ENCODE measurements around the gene MRPL43. TPM values are rescaled to one million over a fixed set of nuclear protein-coding genes. Genes with fewer than 3 reads are reported as not detected.
"Not testable (repeated sequence)": the region's sequence is repeated elsewhere in the genome, so short reads cannot be mapped to it uniquely, and the experiment has no call there.

Gene MRPL43
- 100 to 1,000 TPM in 1 of 4 donors, 10 to 100 TPM in 3; 71.4 to 116 (median 92.1) TPM for polyA plus RNA-seq (ENCODE audit: insufficient read length in 4 of 4)

DNA sequence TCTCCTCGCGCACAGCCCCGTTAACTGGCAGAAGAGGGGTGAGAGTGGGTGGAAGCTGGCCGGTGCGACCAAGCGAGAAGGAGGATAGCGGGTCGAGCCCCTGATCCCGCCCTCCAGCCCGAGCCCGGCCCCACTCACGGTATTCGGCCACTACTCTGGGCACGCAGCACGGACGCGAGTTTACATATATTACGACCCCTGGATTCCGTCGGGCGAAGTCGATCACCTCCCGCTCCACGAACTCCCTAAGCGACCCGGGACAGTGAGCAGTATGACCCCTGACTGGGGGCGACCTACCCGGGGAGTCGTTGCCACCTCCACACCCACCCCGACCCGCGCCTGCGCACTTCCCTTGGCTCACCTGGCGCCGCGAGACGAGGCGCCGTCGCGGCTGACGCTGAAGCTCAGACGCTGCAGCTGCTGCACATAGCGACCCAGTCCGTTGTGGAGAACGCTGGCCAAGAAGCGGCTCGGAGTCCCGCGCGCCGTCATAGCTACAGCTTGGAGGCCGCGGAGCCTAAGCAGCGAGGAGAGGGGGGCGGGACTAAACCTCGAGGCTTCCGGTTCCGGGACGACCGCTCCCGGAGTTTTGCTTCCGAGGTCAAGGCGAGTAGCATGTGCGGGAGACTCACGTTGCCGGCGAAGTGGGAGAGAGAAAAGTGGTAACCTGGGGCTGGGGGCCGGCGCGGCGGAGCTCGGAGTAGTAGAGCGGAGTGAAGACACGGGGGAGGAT is at the start of gene MRPL43, which contains the start of gene TWNK:
MRPL43 (minus strand) TSS at position 546 of the 733 bp plus-strand sequence; CDS start at position 492, 54 bp downstream.
TWNK (plus strand) TSS at position 592 of the 733 bp plus-strand sequence. CDS start 668 bp downstream, outside the sequence.
- DNase-seq (ENCODE audit: low read depth in 4 of 4, low spot score in 3 of 4) = peak in 1 of 4 donors; percentile 69

DNA sequence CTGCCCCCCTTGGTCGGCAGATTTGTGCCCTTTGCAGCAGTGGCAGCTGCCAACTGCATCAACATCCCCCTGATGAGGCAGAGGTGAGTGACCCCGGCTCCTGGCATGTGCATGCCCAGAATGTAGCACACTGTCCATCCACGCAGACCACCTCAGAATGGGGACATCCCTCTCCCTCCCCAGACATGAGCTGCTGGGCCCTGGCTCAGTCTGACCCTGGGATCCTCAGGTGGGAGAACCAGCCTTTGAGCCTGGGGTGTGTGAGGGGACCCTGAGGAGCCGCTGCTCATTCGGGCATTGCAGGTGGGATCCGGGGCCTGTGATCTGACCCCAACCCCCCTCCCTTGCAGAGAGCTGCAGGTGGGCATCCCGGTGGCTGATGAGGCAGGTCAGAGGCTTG is 49.4 kb upstream of the MRPL43 start:
- DNase-seq (ENCODE audit: low read depth in 4 of 4, low spot score in 3 of 4) = no peak

GRCh38 chr10:101035916-101036702 is 48.8 kb upstream of the MRPL43 start:
- no peak for DNase-seq (ENCODE audit: low read depth in 4 of 4, low spot score in 3 of 4)

- no peak for DNase-seq (ENCODE audit: low read depth in 4 of 4, low spot score in 3 of 4)
Measured at GRCh38 chr10:101035314-101035713, 48.0 kb upstream of the MRPL43 start.

GRCh38 chr10:101034404-101034803 is 47.1 kb upstream of the MRPL43 start:
- not testable (repeated sequence) for DNase-seq (ENCODE audit: low read depth in 4 of 4, low spot score in 3 of 4)

DNA sequence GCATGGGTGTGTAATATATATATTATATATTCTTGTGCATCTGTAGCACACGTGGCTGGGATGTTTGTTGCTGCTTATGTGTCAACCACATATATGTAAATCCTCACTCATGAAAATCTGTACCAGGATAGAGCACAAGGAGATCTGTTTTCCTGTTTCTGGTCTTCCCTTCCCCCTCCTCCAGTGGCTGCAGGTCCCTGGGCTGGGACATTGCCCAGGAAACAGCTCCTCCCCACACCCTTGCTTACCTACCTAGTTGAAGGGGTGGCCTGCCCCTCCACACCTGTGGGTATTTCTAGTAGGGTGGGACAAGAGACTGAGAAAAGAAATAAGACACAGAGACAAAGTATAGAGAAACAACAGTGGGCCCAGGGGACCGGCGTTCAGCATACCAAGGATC is 46.0 kb upstream of the MRPL43 start:
- no peak for DNase-seq (ENCODE audit: low read depth in 4 of 4, low spot score in 3 of 4)

DNA sequence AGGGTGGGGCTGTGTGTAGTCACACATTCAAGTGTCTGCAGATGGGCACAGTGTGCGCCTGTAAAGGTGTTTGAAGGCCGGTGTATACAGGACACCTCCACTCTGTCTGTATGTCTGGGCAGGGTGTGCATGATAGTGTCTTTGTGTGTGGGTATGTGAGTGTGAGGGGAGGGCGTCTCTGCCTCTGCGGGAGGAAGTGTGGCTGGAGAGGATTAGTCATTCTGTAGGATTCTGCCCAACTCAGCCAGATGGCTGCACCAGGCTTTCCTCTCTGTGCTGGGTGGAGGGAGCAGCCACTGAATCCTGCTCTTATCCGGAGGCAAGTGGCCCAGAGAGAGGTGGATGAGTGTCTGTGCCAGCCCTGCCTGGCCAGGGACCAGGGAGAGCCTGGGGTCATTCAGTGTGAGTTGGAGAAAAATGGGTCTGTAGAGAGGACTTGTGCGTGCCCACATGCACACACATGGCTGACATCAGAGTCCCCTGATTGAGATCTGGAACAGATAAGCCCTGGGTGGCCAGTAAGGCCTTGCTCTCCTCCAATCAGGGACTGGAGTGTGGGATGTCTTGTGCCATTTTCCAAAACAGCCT is 45.4 kb upstream of the MRPL43 start:
- DNase-seq (ENCODE audit: low read depth in 4 of 4, low spot score in 3 of 4) = no peak

DNA sequence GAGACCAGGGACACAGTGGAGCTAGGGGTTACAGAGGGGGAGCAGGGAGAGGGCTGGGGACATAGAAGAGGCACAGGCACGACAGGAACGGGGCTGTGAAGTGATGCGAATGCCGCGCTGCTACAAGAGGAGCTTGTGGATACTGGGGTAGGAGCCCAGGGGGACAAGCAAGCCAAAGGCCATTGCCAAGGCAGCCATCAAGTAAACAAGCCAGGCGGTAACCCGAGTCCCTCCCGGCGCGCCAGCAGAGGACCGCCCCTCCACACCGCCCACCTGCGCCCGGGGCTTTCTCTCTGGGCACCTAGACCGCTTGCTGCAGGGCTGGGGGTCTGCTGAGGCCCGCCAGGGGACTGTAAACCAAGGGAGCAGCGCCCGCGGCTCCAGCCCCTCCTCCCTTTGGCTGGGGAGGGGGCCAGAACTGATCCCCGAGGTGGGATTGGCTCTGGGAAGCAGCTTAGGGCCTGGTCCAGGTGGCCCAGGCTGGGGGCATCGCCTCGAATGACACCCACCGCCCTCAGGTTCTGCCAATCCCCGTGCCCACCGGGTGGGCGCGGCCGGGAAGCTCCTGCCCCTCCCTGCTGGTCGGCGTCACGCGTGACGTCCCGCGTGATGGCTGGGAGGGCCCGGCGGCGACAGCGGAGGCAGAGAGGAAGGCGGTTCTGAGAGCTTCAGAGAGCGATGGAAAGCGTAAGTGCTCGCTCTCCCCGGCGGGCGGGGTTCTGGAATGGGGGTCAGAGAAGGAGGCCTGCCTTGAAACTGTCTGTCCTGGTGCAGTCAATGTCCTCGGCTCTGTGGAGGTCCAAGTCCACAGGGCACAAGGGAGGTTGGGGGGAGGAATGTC is 44.7 kb upstream of the MRPL43 start:
- DNase-seq (ENCODE audit: low read depth in 4 of 4, low spot score in 3 of 4) = no peak

DNA sequence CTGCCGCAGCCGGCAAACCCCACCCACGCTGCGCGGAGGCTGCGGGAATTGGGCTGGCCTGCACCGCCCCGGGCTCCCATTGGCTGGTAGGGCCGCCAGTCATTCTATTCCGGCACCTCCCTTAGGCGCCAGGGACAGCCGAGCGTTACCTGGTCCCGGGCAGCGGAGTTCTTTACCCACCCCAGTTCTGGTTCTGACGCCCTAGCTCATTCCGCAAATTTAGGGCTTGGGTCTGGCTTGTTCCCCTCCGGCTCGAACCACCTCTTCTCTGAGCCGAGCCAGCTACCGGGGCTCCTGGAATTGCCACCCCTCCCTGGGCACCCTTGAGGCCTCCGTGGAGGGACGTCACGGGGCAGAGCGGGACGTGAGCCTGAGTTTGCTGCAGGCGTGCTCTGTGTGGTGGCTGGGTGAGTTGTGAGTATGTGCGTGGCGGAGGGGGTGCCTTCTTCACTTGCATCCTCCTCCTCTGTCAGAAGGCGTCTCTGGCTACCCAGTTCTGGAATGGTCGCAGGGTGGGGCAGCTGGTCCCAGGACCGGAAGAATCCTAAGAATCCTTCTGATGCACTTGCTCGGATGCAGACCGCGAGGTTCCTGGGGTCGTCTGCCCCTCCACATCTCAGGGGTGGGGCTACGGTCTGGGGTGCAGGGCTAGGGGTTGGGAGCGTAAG is 44.0 kb upstream of the MRPL43 start, which contains the start of the genes PDZD7 and SFXN3:
PDZD7 (minus strand) TSS at position 2 of the 668 bp plus-strand sequence. CDS start 910 bp downstream, outside the sequence.
SFXN3 (plus strand) TSS at position 107 of the 668 bp plus-strand sequence. CDS start 3,461 bp downstream, outside the sequence.
- DNase-seq (ENCODE audit: low read depth in 4 of 4, low spot score in 3 of 4) = peak in 3 of 4 donors; percentile 68 to 86 (median 76)

GRCh38 chr10:101030496-101031127 is 43.3 kb upstream of the MRPL43 start:
- DNase-seq (ENCODE audit: low read depth in 4 of 4, low spot score in 3 of 4) = no peak

GRCh38 chr10:101029520-101030295 is 42.4 kb upstream of the MRPL43 start:
- DNase-seq (ENCODE audit: low read depth in 4 of 4, low spot score in 3 of 4) = no peak

- DNase-seq (ENCODE audit: low read depth in 4 of 4, low spot score in 3 of 4) = no peak
Measured at GRCh38 chr10:101028446-101029337, 41.4 kb upstream of the MRPL43 start.

- DNase-seq (ENCODE audit: low read depth in 4 of 4, low spot score in 3 of 4) = no peak
Measured at GRCh38 chr10:101027106-101027720, 39.9 kb upstream of the MRPL43 start.

- DNase-seq (ENCODE audit: low read depth in 4 of 4, low spot score in 3 of 4) = no peak
Measured at GRCh38 chr10:101022967-101023705, 35.8 kb upstream of the MRPL43 start.

DNA sequence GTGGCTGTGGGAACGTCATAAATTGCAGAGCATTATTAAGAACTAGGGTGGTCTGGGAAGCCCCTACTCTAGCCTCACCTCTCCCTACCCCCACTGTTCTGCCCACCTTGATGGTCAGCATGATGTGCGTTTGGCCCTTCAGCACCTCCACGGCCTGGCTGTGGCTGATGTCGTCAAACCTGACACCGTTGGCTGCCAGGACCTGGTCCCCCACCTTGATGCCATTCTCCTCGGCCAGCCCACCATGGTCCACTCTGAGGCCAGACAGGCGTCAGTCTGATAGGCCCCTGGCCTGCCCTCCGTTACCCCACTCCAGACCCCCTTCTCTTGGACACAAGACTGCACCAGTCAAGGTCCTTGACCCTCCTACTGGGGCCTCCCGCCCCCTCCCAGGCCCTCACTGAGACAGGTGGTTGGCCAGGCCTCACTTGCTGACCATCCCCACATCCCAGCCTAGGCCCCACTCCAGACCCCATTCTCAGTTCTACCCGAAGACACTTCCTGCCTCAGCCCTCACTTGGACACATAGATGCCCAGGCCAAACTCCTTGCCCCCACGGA is 34.5 kb upstream of the MRPL43 start:
- no peak for DNase-seq (ENCODE audit: low read depth in 4 of 4, low spot score in 3 of 4)

DNA sequence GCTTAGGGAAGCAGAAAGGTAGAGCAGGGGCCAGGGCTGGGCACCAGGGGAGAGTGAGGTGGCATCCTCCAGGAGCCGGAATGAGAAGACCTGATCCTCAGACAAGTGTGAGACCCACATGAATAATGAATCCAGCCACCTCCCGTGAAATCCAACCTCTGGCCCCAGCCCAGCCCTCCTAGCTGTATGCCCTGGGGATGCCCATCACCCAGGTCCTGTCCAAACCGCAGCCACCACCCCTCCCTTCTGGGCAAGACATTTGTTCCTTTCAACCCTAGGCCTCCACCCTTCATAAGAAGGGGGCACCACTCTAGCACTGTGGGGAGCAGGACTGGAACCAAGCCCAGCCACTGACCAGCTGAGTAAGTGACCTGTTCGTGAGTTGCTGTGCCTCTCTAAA is 33.9 kb upstream of the MRPL43 start:
- no peak for DNase-seq (ENCODE audit: low read depth in 4 of 4, low spot score in 3 of 4)

All from left renal pelvis (tissue), 4 donors.